H9 (cell line): ENCODE measurements around the gene RGS6. TPM values are rescaled to one million over a fixed set of nuclear protein-coding genes. Genes with fewer than 3 reads are reported as not detected.

Experiments
- DNase-seq: peaks from one replicate; pipeline ENCODE4 v3.0.0-alpha.2; 2017
- H2AFZ ChIP-seq: one replicate; pipeline ENCODE4 v1.6.1; 2013; ENCODE audit warnings: mild to moderate bottlenecking, low read length, control low read depth, moderate library complexity
- H2AK5ac ChIP-seq: 2 replicates; pipeline ENCODE4 v1.6.1; 2013; ENCODE audit warnings: low read length, control low read depth, mixed read lengths; ENCODE audit not compliant: insufficient read length
- H2BK120ac ChIP-seq: one replicate; pipeline ENCODE4 v1.6.1; 2013; ENCODE audit warnings: low read depth, mild to moderate bottlenecking, low read length, control low read depth, inconsistent platforms; ENCODE audit not compliant: poor library complexity, severe bottlenecking
- H2BK12ac ChIP-seq: 2 replicates; pipeline ENCODE4 v1.6.1; 2013; ENCODE audit warnings: low read length, control low read depth, mixed read lengths, low read depth; ENCODE audit not compliant: insufficient read length
- H2BK15ac ChIP-seq: 2 replicates; pipeline ENCODE4 v1.6.1; 2013; ENCODE audit warnings: low read depth, low read length, control low read depth
- H2BK20ac ChIP-seq: one replicate; pipeline ENCODE4 v1.6.1; 2013; ENCODE audit warnings: low read depth, mild to moderate bottlenecking, low read length, control low read depth, inconsistent platforms; ENCODE audit not compliant: poor library complexity, severe bottlenecking
- H2BK5ac ChIP-seq: 2 replicates; pipeline ENCODE4 v1.6.1; 2013; ENCODE audit warnings: low read length, control low read depth, mixed read lengths; ENCODE audit not compliant: insufficient read length
- H3K14ac ChIP-seq: 2 replicates; pipeline ENCODE4 v1.6.1; 2013; ENCODE audit warnings: low read length, control low read depth; ENCODE audit not compliant: insufficient read depth
- H3K18ac ChIP-seq: 2 replicates; pipeline ENCODE4 v1.6.1; 2013; ENCODE audit warnings: low read depth, mild to moderate bottlenecking, mixed read lengths, low read length, control low read depth; ENCODE audit not compliant: insufficient read length
- H3K23ac ChIP-seq: 2 replicates; pipeline ENCODE4 v1.6.1; 2013; ENCODE audit warnings: low read length, control low read depth, mixed read lengths, low read depth; ENCODE audit not compliant: insufficient read length
- H3K23me2 ChIP-seq: 2 replicates; pipeline ENCODE4 v1.6.1; 2013; ENCODE audit warnings: low read depth, mild to moderate bottlenecking, mixed read lengths, low read length, control low read depth; ENCODE audit not compliant: insufficient read length, poor library complexity, severe bottlenecking
- H3K27ac ChIP-seq: 2 replicates; pipeline ENCODE4 v1.5.1; 2013; ENCODE audit warnings: low read length, control low read depth, mixed read lengths, low read depth; ENCODE audit not compliant: insufficient read length
- H3K27me3 ChIP-seq: 2 replicates; pipeline ENCODE4 v1.6.1; 2013; ENCODE audit warnings: low read length, control low read depth, inconsistent platforms; ENCODE audit not compliant: insufficient read depth
- H3K4ac ChIP-seq: 2 replicates; pipeline ENCODE4 v1.6.1; 2013; ENCODE audit warnings: low read depth, mild to moderate bottlenecking, control low read depth, inconsistent platforms, low read length, moderate library complexity
- H3K4me1 ChIP-seq: 2 replicates; pipeline ENCODE4 v1.6.1; 2013; ENCODE audit warnings: low read length, control low read depth, inconsistent platforms; ENCODE audit not compliant: insufficient read depth
- H3K4me2 ChIP-seq: 2 replicates; pipeline ENCODE4 v1.6.1; 2013; ENCODE audit warnings: low read length, control low read depth, mixed read lengths; ENCODE audit not compliant: insufficient read length, insufficient read depth
- H3K56ac ChIP-seq: 2 replicates; pipeline ENCODE4 v1.6.1; 2013; ENCODE audit warnings: low read depth, mild to moderate bottlenecking, mixed read lengths, low read length, control low read depth; ENCODE audit not compliant: insufficient read length
- H3K79me1 ChIP-seq: 2 replicates; pipeline ENCODE4 v1.6.1; 2013; ENCODE audit warnings: low read depth, mild to moderate bottlenecking, moderate library complexity, low read length, control low read depth, inconsistent platforms; ENCODE audit not compliant: insufficient read depth, poor library complexity, severe bottlenecking
- H3K79me2 ChIP-seq: 2 replicates; pipeline ENCODE4 v1.6.1; 2013; ENCODE audit warnings: low read length, control low read depth, inconsistent platforms; ENCODE audit not compliant: insufficient read depth
- H3K9ac ChIP-seq: 2 replicates; pipeline ENCODE4 v1.6.1; 2013; ENCODE audit warnings: low read length, control low read depth, mixed read lengths; ENCODE audit not compliant: insufficient read length; ENCODE audit errors: extremely low read depth
- H3K9me3 ChIP-seq: one replicate; pipeline ENCODE4 v1.6.1; 2013; ENCODE audit warnings: low read depth, low read length, inconsistent platforms; ENCODE audit not compliant: control insufficient read depth
- H3T11ph ChIP-seq: one replicate; pipeline ENCODE4 v1.6.1; 2013; ENCODE audit warnings: mild to moderate bottlenecking, low read length, control low read depth, inconsistent platforms
- H4K20me1 ChIP-seq: one replicate; pipeline ENCODE4 v1.6.1; 2013; ENCODE audit not compliant: control insufficient read depth, insufficient read length, insufficient read depth
- H4K5ac ChIP-seq: 2 replicates; pipeline ENCODE4 v1.6.1; 2013; ENCODE audit warnings: low read depth, mild to moderate bottlenecking, mixed read lengths, low read length, control low read depth; ENCODE audit not compliant: insufficient read length
- H4K8ac ChIP-seq: replicated peaks from 2 replicates; pipeline ENCODE4 v1.6.1; 2013; ENCODE audit warnings: low read length, control low read depth, mixed read lengths, low read depth; ENCODE audit not compliant: insufficient read length
- H4K91ac ChIP-seq: 2 replicates; pipeline ENCODE4 v1.6.1; 2013; ENCODE audit warnings: low read depth, mild to moderate bottlenecking, moderate library complexity, mixed read lengths, low read length, control low read depth; ENCODE audit not compliant: insufficient read length
- H3K27ac Mint-ChIP-seq, 3 experiments: 2 replicates in 2 of 3; 3 replicates in 1 of 3; pipeline ENCODE4 v1.8.0; 2020 to 2021; ENCODE audit warnings: mixed read lengths in 3 of 3, mild to moderate bottlenecking in 1 of 3, moderate library complexity in 1 of 3
- H3K27me3 Mint-ChIP-seq: 2 replicates; pipeline ENCODE4 v1.8.0; 2021; ENCODE audit warnings: low read depth, mild to moderate bottlenecking, moderate library complexity, mixed read lengths
- H3K36me3 Mint-ChIP-seq, 3 experiments: 2 replicates in 2 of 3; 3 replicates in 1 of 3; pipeline ENCODE4 v1.8.0; 2020 to 2021; ENCODE audit warnings: low read depth in 3 of 3, mixed read lengths in 3 of 3; ENCODE audit not compliant: insufficient read depth in 1 of 3
- H3K4me1 Mint-ChIP-seq, 2 experiments: 2 replicates each; pipeline ENCODE4 v1.8.0; 2020; ENCODE audit warnings: mixed read lengths in 2 of 2
- H3K4me3 Mint-ChIP-seq, 2 experiments: 2 replicates in 1 of 2; 3 replicates in 1 of 2; pipeline ENCODE4 v1.8.0; 2020 to 2021; ENCODE audit warnings: mild to moderate bottlenecking in 2 of 2, mixed read lengths in 2 of 2, moderate library complexity in 1 of 2
- H3K9me3 Mint-ChIP-seq, 2 experiments: 2 replicates in 1 of 2; 3 replicates in 1 of 2; pipeline ENCODE4 v1.8.0; 2020; ENCODE audit warnings: mild to moderate bottlenecking in 2 of 2, mixed read lengths in 2 of 2, moderate library complexity in 1 of 2
- WGBS: extraction: QIAGEN DNeasy Blood & Tissue Kit; methylation state at CpG from one replicate; pipeline ENCODE4 v1.1.7; 2013; ENCODE audit warnings: missing lambda C conversion rate, low lambda C conversion rate, mixed read lengths; ENCODE audit not compliant: insufficient read length; ENCODE audit errors: extremely low coverage; 5-methylcytosine and 5-hydroxymethylcytosine counted together
- total RNA-seq: library from RNA; stranded (reverse); gene quantifications from 2 replicates; pipeline ENCODE4 v1.2.1, GENCODE V29; 2021
- TF ChIP-seq, protein P1 (sequence below): fragments of 200-600 bp; sonication (generic); conservative IDR thresholded peaks from 3 replicates; pipeline ENCODE4 v1.8.0; 2021; ENCODE audit warnings: antibody characterized with exemption, mild to moderate bottlenecking

The RGS6 gene
- total RNA-seq, 1 experiment from 2014 or later: 3.0 TPM

DNA sequence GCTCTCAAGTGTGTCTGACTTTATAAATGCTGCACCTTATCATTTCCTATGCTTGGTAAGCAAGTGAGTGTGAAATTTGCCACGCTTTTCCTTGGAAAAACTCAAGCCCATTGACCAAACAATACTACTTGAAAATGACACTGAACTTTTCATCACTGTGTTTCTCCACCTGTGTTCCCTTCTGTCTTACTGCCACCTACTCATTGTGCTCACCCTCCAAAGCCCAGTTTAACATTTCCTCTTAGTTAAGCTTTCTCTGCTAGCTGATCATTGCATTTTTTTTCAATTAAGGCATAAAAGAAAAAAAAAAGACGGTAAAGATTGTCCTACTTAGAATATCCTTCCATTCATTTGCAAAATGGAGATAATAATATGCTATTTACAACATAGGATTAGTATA lies 516.0 kb downstream of the RGS6 start:
- Histone ChIP-seq H2BK120ac (no peak overlapping the region), H2BK12ac (no peak overlapping the region), H3K27ac (no peak overlapping the region), H3K4me1 (peaks cover 2% of the 10 kb centered on the region; the same call in 1 of the 2 replicates), H4K91ac (no peak overlapping the region), H4K20me1 (no peaks in the 10 kb centered on the region), H4K8ac (no peak overlapping the region), H2BK5ac (no peak overlapping the region), H3K18ac (no peak overlapping the region), H3K9me3 (no peaks in the 10 kb centered on the region), H3K4ac (no peak overlapping the region), H2AFZ (no peak overlapping the region), H3K27me3 (no peaks in the 10 kb centered on the region), H2BK20ac (no peak overlapping the region), H3K14ac (no peak overlapping the region), H4K5ac (no peak overlapping the region), H2AK5ac (no peak overlapping the region), H3K23ac (no peak overlapping the region), H3K4me2 (no peak overlapping the region), H3K79me2 (no peaks in the 10 kb centered on the region), H2BK15ac (no peak overlapping the region), H3T11ph (no peak overlapping the region), H3K56ac (no peak overlapping the region), H3K79me1 (no peaks in the 10 kb centered on the region), H3K23me2 (no peaks in the 10 kb centered on the region), H3K9ac (no peak overlapping the region)
- TF ChIP-seq, protein P1, sequence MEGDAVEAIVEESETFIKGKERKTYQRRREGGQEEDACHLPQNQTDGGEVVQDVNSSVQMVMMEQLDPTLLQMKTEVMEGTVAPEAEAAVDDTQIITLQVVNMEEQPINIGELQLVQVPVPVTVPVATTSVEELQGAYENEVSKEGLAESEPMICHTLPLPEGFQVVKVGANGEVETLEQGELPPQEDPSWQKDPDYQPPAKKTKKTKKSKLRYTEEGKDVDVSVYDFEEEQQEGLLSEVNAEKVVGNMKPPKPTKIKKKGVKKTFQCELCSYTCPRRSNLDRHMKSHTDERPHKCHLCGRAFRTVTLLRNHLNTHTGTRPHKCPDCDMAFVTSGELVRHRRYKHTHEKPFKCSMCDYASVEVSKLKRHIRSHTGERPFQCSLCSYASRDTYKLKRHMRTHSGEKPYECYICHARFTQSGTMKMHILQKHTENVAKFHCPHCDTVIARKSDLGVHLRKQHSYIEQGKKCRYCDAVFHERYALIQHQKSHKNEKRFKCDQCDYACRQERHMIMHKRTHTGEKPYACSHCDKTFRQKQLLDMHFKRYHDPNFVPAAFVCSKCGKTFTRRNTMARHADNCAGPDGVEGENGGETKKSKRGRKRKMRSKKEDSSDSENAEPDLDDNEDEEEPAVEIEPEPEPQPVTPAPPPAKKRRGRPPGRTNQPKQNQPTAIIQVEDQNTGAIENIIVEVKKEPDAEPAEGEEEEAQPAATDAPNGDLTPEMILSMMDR: no peak
- Mint-ChIP-seq H3K9me3 (no peaks in the 10 kb centered on the region), H3K4me1 (peaks cover 8 to 12% of the 10 kb centered on the region in 2 experiments), H3K27ac (no peak overlapping the region), H3K4me3 (no peak overlapping the region), H3K36me3 (no peaks in the 10 kb centered on the region; a peak in 1 of 7 replicates), H3K27me3 (no peaks in the 10 kb centered on the region; the same call in 1 of the 2 replicates)
- no peak for DNase-seq
- no CpG with 5 or more reads among the region's 2 CpGs for WGBS
